HepG2 (cell line): ENCODE results near the gene PEX14. TPM values are rescaled to one million over a fixed set of nuclear protein-coding genes. Genes with fewer than 3 reads are reported as not detected.
A peak's percentile ranks its signal among the peaks of the same experiment; 100 is the strongest.

Source experiments
- ELF1 ChIP-seq: sonication (generic); formaldehyde crosslinking; IDR thresholded peaks from 2 replicates; pipeline ENCODE4 v1.4.0; 2020; ENCODE audit warnings: missing genetic modification reagents
- FOXK1 ChIP-seq: sonication (generic); formaldehyde crosslinking; IDR thresholded peaks from 2 replicates; pipeline ENCODE4 v1.4.0; 2020; ENCODE audit warnings: low read depth, missing genetic modification reagents, borderline replicate concordance
- NONO ChIP-seq, 2 experiments: fragments of 450-650 bp in 1 of 2; sonication (generic) in 1 of 2; formaldehyde crosslinking in 1 of 2; IDR thresholded peaks in 1 of 2; conservative IDR thresholded peaks in 1 of 2; 2 replicates each; pipeline versions ENCODE4 v1.6.1 to v1.8.0; 2017 to 2022; ENCODE audit warnings: mild to moderate bottlenecking in 1 of 2, missing genetic modification reagents in 1 of 2, moderate library complexity in 1 of 2
- SOX13 ChIP-seq, 3 experiments: fragments of 450-650 bp in 1 of 3; sonication (generic) in 1 of 3; formaldehyde crosslinking in 1 of 3; IDR thresholded peaks in 2 of 3; conservative IDR thresholded peaks in 1 of 3; 2 replicates each; pipeline versions ENCODE4 v1.5.0 to v1.6.1; 2016 to 2020; ENCODE audit warnings: antibody characterized with exemption in 1 of 3, mild to moderate bottlenecking in 1 of 3, missing compliant biosample characterization in 1 of 3, missing genetic modification reagents in 1 of 3, moderate library complexity in 1 of 3
- TRIM24 ChIP-seq: sonication (generic); formaldehyde crosslinking; IDR thresholded peaks from 2 replicates; pipeline ENCODE4 v1.8.0; 2022; ENCODE audit warnings: mild to moderate bottlenecking, missing genetic modification reagents
- ZIK1 ChIP-seq: sonication (generic); formaldehyde crosslinking; IDR thresholded peaks from 2 replicates; pipeline ENCODE4 v1.5.0; 2020; ENCODE audit warnings: mild to moderate bottlenecking, low read depth, missing genetic modification reagents, borderline replicate concordance
- ZNF138 ChIP-seq: sonication (generic); formaldehyde crosslinking; IDR thresholded peaks from 2 replicates; pipeline ENCODE4 v1.5.0; 2020; ENCODE audit warnings: mild to moderate bottlenecking, low read depth, missing genetic modification reagents
- ZNF318 ChIP-seq: sonication (generic); formaldehyde crosslinking; IDR thresholded peaks from 2 replicates; pipeline ENCODE4 v1.4.0; 2020; ENCODE audit warnings: mild to moderate bottlenecking, missing genetic modification reagents
- ZNF362 ChIP-seq: sonication (generic); formaldehyde crosslinking; IDR thresholded peaks from 2 replicates; pipeline ENCODE4 v1.4.0; 2020; ENCODE audit warnings: missing genetic modification reagents, mild to moderate bottlenecking, borderline replicate concordance
- ZNF468 ChIP-seq: sonication (generic); formaldehyde crosslinking; IDR thresholded peaks from 2 replicates; pipeline ENCODE4 v1.8.0; 2022; ENCODE audit warnings: mild to moderate bottlenecking, moderate library complexity, missing genetic modification reagents
- ZNF709 ChIP-seq: sonication (generic); formaldehyde crosslinking; IDR thresholded peaks from 2 replicates; pipeline ENCODE4 v1.5.0; 2020; ENCODE audit warnings: mild to moderate bottlenecking, missing genetic modification reagents
- ZNF777 ChIP-seq: sonication (generic); formaldehyde crosslinking; IDR thresholded peaks from 2 replicates; pipeline ENCODE4 v1.4.0; 2020; ENCODE audit warnings: missing genetic modification reagents
- ZSCAN22 ChIP-seq: sonication (generic); formaldehyde crosslinking; IDR thresholded peaks from 2 replicates; pipeline ENCODE4 v1.4.0; 2020; ENCODE audit warnings: mild to moderate bottlenecking, missing genetic modification reagents
- ZSCAN29 ChIP-seq: sonication (generic); formaldehyde crosslinking; conservative IDR thresholded peaks from 2 replicates; pipeline ENCODE4 v1.4.0; 2020; ENCODE audit warnings: mild to moderate bottlenecking, missing genetic modification reagents
- polyA plus RNA-seq, 8 experiments: library from polyadenylated mRNA; depleted of rRNA in 3 of 8; stranded (reverse) in 7 of 8; unstranded in 1 of 8; fragments of >200 nt; fragmentation: Illumina TruSeq in 4 of 8; extraction: Trizol in 4 of 8; gene quantifications; 2 replicates each; pipeline versions ENCODE4 v1.2.1 to v1.2.3, GENCODE V29; 2011 to 2016; ENCODE audit warnings: low read depth in 4 of 8, missing spikeins in 1 of 8, mixed read lengths in 1 of 8; ENCODE audit not compliant: insufficient read depth in 1 of 8
- total RNA-seq, 5 experiments: library from RNA; depleted of rRNA; stranded (reverse); fragments of >200 nt; fragmentation: Illumina TruSeq; extraction: Trizol; gene quantifications; 2 replicates each; pipeline ENCODE4 v1.2.3, GENCODE V29; 2016; ENCODE audit warnings: low read depth in 1 of 5
- TF ChIP-seq, protein P1 (sequence below): sonication (generic); formaldehyde crosslinking; IDR thresholded peaks from 2 replicates; pipeline ENCODE4 v1.5.0; 2020; ENCODE audit warnings: missing genetic modification reagents
- TF ChIP-seq, protein P2 (sequence below): sonication (generic); formaldehyde crosslinking; IDR thresholded peaks from 2 replicates; pipeline ENCODE4 v1.5.0; 2020; ENCODE audit warnings: missing genetic modification reagents, mild to moderate bottlenecking, borderline replicate concordance

PEX14 gene
- total and polyA plus RNA-seq, 2 of the 13 experiments (the other 11 are each of a cell fraction or from before 2014, with no cell fraction given): 6.5 to 9.9 TPM

DNA sequence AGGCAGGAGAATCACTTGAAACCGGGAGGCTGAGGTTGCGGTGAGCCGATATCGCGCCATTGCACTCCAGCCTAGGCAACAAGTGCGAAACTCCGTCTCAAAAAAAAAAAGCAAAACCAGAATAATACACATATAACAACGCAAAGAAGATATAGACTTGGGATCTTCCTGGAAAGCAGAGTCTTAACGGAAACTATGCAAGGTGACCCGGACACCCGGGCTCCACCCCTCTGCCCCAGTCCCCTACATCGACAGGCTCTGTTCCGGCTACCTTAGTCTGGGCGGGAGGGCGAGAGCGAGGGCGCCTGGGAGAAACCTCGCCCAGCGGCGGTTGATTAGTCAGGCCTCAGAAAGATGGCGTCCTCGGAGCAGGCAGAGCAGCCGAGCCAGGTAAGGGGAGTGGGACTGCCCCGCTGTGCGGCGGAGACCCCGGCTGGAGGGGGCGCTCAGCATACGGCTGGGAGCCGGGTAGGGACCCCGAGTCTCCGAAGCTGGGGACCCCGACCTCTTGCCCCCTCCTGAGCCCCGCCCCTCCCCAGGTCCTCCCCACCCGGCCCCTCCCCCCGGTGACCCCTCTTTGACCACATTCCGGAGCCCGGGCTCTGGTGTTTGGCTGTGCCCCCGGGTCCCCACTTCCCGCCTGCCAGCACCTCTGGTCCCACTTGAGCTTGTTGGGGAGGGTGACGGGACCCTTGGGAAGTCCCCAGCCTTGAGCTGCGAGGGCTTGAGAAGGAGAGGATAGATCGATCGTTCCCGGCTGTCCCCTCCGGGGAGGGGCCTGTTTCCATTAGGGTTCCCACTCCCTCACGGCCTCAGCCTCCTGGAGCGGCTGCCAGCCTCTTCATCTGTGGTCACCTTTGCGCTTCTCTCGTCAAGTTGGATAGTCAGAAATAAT, at the start of gene PEX14 (continued):
- no peak for TF ChIP-seq ZNF318 (CRISPR knock-in tag)
- TF ChIP-seq ZSCAN29 (CRISPR knock-in tag): no peak
- TF ChIP-seq FOXK1 (CRISPR knock-in tag): peak; percentile 65; the same call in 1 of the 2 replicates
- no peak for TF ChIP-seq TRIM24 (CRISPR knock-in tag)
- TF ChIP-seq ZNF362 (CRISPR knock-in tag): no peak
- peak; percentile 77 for TF ChIP-seq ELF1 (CRISPR knock-in tag)
- TF ChIP-seq, protein P1, sequence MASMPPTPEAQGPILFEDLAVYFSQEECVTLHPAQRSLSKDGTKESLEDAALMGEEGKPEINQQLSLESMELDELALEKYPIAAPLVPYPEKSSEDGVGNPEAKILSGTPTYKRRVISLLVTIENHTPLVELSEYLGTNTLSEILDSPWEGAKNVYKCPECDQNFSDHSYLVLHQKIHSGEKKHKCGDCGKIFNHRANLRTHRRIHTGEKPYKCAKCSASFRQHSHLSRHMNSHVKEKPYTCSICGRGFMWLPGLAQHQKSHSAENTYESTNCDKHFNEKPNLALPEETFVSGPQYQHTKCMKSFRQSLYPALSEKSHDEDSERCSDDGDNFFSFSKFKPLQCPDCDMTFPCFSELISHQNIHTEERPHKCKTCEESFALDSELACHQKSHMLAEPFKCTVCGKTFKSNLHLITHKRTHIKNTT: no peak
- TF ChIP-seq ZNF709 (CRISPR knock-in tag): no peak; the same call in 1 of the 2 replicates
- no peak for TF ChIP-seq ZSCAN22 (CRISPR knock-in tag)
- no peak for TF ChIP-seq NONO (IDR thresholded peaks at IDR 0.05)
- peak; percentile 82 for TF ChIP-seq NONO (CRISPR knock-in tag; conservative IDR thresholded peaks at IDR 0.05)
- no peak for TF ChIP-seq ZNF468 (CRISPR knock-in tag)
- no peak for TF ChIP-seq SOX13 (IDR thresholded peaks at IDR 0.05)
- TF ChIP-seq SOX13 (CRISPR knock-in tag; conservative IDR thresholded peaks at IDR 0.05 in 1 of 2, IDR thresholded peaks at IDR 0.05 in 1 of 2): peak in 1 of 2 experiments; percentile 40; a peak in 1 of 4 replicates
- no peak for TF ChIP-seq ZNF138 (CRISPR knock-in tag)
- TF ChIP-seq, protein P2, sequence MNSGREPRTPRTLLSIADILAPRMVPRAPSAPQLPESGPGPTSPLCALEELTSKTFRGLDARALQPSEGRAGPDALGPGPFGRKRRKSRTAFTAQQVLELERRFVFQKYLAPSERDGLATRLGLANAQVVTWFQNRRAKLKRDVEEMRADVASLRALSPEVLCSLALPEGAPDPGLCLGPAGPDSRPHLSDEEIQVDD: no peak
- 0 out of 2 replicates have a peak, but pooled peaks have one; percentile 16 for TF ChIP-seq ZNF777 (CRISPR knock-in tag)
- TF ChIP-seq ZIK1 (CRISPR knock-in tag): no peak
